Measurements from ENCODE around the gene HCRTR1. TPM values are rescaled to one million over a fixed set of nuclear protein-coding genes. Genes with fewer than 3 reads are reported as not detected.

HCRTR1 gene
- total RNA-seq, 1 experiment from 2014 or later = not detected

- no peak for DNase-seq (ENCODE audit: low spot score)
Measured at GRCh38 chr1:31598980-31599379, 18.5 kb upstream of the HCRTR1 start.

DNA sequence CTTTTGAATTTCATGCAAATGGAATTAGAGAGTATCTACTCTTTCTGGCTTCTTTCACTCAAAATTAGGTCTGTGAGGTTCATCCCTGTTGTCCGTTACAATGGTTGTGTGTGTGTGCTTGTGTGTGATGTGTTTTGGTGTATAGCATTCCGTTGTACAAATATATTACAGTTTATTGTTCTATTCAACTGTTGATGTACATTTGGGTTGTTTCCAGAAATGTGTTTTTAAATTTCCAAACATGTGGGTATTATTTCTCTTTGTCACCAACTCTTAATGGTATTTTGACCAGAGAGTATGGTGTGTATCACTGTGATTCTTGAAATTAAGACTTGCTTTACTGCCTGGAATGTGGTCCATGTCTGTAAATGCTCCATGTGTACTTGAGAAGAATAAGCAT is 16.8 kb upstream of the HCRTR1 start:
- DNase-seq (ENCODE audit: low spot score) = no peak

DNA sequence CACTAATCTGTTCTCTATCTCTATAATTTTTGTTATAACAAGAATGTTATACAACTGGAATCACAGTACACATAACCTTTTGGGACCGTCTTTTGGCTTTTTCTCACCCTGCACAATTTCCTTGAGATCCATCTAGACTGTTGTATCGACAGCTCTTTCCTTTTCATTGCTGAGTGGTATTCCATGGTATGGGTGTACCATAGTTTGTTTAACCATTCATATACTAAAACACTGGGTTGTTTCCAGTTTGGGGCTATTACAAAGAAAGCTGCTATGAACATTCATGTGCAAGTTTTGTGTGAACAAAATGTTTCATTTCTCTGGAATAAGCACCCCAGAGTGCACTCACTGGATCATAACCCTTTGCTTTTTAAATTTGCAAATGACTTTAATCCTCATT is 15.4 kb upstream of the HCRTR1 start:
- no peak for DNase-seq (ENCODE audit: low spot score)

GRCh38 chr1:31605908-31606427 is 11.5 kb upstream of the HCRTR1 start:
- DNase-seq (ENCODE audit: low spot score) = no peak

- no peak for DNase-seq (ENCODE audit: low spot score)
Measured at GRCh38 chr1:31607360-31607759, 10.1 kb upstream of the HCRTR1 start.

DNA sequence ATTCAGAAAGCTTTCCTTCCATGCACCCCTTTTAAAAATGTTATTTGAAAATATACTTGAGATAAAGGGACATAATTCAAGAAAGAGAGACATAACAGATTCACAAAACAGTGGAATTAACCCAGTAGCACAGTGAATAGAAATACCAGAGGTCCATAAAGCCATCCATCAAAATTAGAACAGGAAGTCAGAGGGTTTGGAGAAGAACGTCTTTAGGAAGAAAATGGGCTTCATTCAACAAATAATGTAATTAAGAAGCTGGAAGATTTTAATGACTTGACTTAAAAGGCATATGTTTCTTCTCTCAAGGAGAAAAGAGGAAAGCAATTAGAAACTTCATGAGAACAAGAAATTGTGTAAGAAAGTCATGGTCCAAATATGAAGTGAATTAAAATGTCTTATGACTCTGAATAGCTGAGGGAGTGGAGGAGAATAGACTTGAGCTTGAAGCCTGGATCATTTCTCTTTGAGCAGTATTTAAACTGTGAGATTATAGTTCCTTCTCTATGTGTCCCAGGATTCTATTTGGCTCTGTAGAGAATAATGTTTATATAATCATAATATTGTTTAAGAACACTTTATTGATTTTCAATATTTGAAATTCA is 7.9 kb upstream of the HCRTR1 start:
- no peak for DNase-seq (ENCODE audit: low spot score)

DNA sequence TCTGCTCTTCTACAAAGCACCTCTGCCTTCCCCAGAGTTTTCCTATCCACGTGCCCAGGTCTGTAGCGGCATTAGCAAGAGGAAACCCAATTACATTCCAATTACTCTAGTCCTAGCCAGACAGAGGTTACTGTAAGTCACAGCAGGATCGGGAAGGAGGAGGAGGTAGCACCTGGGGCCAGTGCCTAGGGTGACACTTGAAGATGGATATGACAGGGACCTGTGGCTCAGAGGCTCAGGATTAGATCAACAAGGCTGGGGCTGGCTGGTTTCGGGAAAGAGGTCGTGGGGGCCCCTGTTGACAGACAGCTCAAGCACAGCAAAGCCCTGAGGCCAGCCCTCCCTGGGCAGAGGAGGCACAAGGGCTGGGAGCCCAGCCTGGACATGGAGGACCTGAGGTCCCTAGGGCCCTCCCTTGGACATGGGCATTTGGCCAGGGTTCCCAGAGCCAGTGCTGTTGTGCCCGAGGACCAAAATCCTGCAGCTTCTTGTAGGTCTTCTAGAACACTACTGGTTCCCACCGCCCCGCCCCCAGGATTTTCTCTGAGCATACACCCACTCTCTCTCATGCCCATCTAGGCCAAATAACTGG is 3.0 kb upstream of the HCRTR1 start:
- DNase-seq (ENCODE audit: low spot score) = no peak

- DNase-seq (ENCODE audit: low spot score) = no peak
Measured at GRCh38 chr1:31615414-31615813, 2.1 kb upstream of the HCRTR1 start.

DNA sequence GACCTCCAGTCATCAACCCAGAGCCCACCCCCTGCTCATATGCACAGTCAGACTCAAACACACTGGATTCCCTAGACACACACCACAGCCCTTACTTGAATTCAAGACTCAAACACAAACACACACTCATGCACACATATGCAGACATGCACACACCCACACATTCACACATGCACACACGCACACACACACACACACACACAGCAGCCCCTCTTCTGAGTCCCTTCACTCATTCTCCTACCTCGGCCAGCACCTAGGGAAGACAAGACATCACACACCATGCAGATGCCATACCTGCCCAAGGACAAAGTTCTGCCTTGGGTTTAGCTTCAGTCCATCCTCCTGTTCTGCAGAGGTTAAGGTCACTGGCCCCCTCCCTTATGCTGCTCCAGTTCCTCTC is 1.6 kb upstream of the HCRTR1 start:
- DNase-seq (ENCODE audit: low spot score) = no peak

DNA sequence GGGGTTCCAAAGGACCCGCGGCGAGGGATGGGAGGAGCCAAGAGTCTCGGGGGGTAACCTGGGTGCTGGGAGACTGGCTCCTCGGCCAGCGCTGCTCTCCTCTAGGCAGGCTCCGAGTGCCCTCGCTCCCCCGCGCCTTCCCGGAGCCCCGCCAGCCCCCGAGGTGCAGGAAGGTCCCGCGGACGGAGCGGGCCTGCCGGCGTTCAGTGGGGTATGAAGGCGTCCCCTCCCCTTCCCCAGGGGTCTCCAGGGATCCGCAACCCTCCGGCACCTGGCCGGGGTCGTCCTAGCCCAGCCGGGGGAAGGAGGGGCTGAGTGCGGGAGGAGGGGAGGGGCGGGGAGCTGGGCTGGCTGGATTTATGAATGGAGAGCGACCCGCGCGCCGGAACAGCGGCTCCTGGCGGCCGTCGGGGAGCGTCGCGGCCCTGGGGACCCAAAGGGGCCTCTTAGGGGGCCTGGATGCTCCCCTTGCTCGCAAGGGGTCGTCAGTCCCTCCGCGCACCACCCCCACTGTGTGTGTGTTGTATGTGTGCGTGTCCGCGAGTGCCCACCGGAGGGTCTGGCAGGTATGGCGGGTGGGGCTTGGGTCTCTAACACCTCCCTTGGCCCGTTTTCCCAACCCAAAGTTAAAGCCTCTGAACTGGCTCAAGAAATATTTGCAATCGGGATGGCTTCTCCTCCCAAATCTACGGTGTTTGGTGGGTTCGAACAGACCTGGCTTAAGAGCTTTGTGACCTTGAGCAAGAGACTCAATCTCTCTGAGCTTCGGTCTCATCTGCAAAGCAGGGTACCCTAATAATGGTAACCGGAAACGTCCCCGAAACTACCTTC is 642 bp downstream of the HCRTR1 start:
- DNase-seq (ENCODE audit: low spot score) = no peak

DNA sequence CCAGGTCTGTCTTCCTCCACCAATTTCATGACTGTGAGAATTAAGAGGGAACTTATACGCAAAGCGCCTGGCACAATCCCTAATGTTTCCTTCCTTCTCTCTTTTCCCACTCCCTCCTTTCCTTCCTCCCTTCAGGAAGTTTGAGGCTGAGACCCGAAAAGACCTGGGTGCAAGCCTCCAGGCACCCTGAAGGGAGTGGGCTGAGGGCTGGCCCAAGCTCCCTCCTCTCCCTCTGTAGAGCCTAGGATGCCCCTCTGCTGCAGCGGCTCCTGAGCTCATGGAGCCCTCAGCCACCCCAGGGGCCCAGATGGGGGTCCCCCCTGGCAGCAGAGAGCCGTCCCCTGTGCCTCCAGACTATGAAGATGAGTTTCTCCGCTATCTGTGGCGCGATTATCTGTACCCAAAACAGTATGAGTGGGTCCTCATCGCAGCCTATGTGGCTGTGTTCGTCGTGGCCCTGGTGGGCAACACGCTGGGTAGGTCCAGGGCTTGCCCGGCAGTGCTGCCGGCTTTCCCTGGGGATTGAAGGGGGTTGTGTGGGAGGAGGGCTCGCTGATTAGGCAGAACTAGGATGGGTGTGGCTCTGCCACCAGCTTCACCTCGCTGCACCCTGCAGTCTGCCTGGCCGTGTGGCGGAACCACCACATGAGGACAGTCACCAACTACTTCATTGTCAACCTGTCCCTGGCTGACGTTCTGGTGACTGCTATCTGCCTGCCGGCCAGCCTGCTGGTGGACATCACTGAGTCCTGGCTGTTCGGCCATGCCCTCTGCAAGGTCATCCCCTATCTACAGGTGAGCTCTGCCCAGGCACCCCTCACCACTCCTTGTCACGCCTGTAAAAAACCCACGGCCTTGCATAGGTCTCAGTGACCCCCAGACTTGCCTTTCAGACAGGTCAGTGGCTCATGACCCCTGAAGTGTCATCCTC is 1.7 kb downstream of the HCRTR1 start:
- DNase-seq (ENCODE audit: low spot score) = no peak

DNA sequence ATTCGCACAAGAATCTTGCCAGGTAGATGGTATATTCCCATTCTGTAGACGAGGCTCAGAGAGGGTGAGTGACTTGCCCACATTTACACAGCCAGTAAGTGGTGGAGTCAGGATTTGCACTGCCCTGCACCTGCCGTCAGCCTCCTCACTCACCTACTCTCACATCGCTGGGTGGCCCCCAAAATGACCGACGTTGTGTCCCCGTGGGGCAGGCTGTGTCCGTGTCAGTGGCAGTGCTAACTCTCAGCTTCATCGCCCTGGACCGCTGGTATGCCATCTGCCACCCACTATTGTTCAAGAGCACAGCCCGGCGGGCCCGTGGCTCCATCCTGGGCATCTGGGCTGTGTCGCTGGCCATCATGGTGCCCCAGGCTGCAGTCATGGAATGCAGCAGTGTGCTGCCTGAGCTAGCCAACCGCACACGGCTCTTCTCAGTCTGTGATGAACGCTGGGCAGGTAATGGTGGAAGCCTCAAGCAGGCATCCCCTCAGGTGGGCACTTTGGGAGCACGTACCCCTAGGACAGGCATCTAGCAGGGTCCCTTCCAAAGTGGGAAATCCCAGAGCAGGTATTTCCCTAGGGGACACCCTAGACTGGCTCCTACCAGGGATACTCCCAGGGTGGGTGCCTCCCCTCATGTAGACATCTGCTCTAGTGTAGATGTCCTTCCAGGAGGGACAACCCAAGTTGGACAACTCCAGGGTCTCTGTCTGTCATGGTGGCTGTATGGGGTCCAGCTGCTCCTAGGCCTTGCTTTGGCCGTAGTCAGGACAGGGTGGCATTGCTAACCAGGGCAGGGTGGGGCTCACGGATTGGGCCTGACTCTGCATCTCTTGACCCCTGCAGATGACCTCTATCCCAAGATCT is 3.4 kb downstream of the HCRTR1 start:
- DNase-seq (ENCODE audit: low spot score) = no peak

DNA sequence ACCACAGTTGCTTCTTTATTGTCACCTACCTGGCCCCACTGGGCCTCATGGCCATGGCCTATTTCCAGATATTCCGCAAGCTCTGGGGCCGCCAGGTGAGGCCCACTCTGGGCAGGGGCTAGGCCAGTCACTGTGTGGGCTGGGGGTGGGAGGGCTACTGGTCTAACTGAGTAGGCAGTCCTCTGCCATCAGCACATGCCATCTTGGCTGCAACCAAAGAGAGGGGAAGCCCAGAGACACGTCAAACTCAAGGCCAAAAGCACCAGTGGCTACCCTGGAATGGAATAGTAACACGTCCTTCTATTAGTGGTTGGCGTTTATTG is 4.0 kb downstream of the HCRTR1 start:
- DNase-seq (ENCODE audit: low spot score) = no peak

- no peak for DNase-seq (ENCODE audit: low spot score)
Measured at GRCh38 chr1:31621847-31622730, 4.6 kb downstream of the HCRTR1 start.

- no peak for DNase-seq (ENCODE audit: low spot score)
Measured at GRCh38 chr1:31623365-31623764, 5.9 kb downstream of the HCRTR1 start.

DNA sequence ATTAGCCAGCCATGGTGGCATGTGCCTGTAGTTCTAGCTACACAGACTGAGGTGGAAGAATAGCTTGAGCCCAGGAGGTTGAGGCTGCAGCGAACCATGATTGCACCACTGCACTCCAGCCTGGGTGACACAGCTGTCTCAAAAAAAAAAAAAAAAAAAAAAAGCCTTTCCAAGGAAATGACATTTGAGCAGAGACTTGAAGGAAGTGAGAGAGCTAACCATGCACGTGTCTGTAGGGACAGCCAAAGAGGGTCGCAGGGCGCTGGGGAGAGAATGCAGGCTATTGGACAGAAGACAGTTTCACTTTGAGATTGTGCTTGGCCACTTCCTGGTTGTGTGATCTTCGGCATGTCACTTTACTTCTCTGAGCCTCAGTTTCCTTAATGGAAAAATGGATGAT is 6.8 kb downstream of the HCRTR1 start:
- DNase-seq (ENCODE audit: low spot score) = no peak

DNA sequence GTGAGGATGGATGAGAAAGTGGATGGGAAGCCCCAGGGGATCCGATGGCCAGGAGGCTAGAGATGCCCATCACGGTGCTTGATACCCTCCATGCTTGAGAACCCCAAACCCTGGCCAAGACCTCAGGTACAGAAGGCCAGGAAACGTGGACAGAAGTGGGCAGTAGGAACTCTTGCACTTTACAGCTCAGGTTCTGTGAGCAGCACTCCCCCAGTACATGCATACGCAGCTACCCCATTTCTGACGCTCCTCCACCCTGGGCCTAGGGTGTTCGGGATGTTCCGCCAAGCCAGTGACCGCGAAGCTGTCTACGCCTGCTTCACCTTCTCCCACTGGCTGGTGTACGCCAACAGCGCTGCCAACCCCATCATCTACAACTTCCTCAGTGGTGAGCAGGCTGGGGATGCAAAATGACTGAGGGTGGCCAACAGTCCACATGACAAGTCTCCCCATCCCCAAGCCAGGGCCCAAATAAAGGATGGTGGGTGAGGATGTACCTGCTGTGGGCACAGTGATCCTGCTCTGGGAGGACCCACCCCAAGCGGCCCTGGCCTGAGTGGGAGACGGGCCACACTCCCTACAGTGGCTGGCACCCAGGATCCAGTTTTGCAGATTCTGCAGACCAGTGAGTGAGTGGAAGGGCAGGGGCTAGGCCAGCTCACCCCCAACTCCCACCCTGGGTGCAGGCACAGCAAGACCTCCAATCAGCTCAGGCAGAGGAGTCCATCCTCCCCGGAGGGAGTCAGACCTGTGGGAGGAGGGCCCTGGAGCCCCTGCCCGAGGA is 7.4 kb downstream of the HCRTR1 start:
- no peak for DNase-seq (ENCODE audit: low spot score)

DNA sequence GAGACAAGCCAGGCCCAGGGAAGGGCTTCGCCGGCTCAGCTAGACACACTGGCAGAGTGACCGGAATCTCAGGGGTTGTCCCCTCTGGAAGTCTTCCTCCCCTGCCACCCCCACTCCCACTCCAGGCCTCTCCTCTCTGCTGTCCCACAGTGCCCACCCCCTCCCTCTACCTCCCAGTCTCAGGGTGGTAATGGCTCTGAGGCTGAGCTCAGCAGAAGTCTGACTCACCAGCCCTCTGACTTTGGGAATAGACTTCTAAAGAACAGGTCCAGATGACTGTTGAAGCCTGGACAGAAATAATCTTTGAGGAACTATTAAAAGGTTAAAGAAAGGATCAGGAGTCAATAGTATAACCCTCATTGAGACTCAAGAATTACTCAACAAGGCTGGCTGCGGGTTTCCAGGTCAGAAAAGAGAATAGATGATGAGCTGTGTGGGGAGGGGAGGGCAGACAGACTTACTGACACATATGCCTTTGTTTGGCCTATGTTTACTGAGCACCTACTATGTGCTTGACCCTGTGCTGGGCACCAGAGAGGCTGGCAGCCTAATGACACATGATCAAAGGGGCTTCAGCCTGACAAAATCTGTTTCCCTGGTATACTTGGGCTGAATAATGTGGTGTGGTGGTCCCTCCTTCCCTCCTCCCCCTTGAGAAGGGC is 8.2 kb downstream of the HCRTR1 start:
- no peak for DNase-seq (ENCODE audit: low spot score)
